Ovary (tissue), 9 donors: ENCODE measurements around the gene ARHGAP10. TPM values are rescaled to one million over a fixed set of nuclear protein-coding genes. Genes with fewer than 3 reads are reported as not detected.

ENCODE experiments used
- DNase-seq, 5 donors: peaks; one replicate each; pipeline ENCODE4 v3.0.0-alpha.2; 2019 to 2020
- H3K27ac ChIP-seq, 2 donors: fragments of 200-600 bp; one replicate each; pipeline versions ENCODE4 v1.5.1 to v1.8.0; 2019 to 2022
- H3K27me3 ChIP-seq: fragments of 200-600 bp; one replicate; pipeline ENCODE4 v1.8.0; 2022
- H3K36me3 ChIP-seq: fragments of 200-600 bp; sonication (generic); one replicate; pipeline ENCODE4 v1.5.1; 2019
- H3K4me1 ChIP-seq: one replicate; pipeline ENCODE4 v1.8.1; 2013; ENCODE audit warnings: mild to moderate bottlenecking, moderate library complexity; ENCODE audit not compliant: insufficient read depth
- H3K4me3 ChIP-seq: fragments of 200-600 bp; sonication (generic); one replicate; pipeline ENCODE4 v1.5.1; 2017
- H3K9me3 ChIP-seq, 2 donors: fragments of 200-600 bp in 1 of 2; sonication (generic) in 1 of 2; one replicate each; pipeline versions ENCODE4 v1.5.1 to v1.8.1; 2013 to 2019; ENCODE audit warnings: mild to moderate bottlenecking in 1 of 2, moderate library complexity in 1 of 2
- CTCF ChIP-seq, 3 donors: fragments of 450-650 bp in 2 of 3; fragments of 200-600 bp in 1 of 3; IDR thresholded peaks; one replicate each; pipeline versions ENCODE4 v1.5.1 to v1.8.0; 2016 to 2022; ENCODE audit warnings: antibody characterized with exemption in 3 of 3, mild to moderate bottlenecking in 1 of 3
- EP300 ChIP-seq: sonication (generic); formaldehyde crosslinking; IDR thresholded peaks from one replicate; pipeline ENCODE4 v1.6.1; 2017; ENCODE audit warnings: antibody characterized with exemption
- POLR2A ChIP-seq: fragments of 450-650 bp; IDR thresholded peaks from one replicate; pipeline ENCODE4 v1.6.1; 2017; ENCODE audit warnings: antibody characterized with exemption, mild to moderate bottlenecking, moderate library complexity
- WGBS, 3 donors: extraction: QIAGEN DNeasy Blood & Tissue Kit in 1 of 3; methylation state at CpG; one replicate each; pipeline versions ENCODE4 v1.1.5 to v1.1.7; 2013 to 2017; 5-methylcytosine and 5-hydroxymethylcytosine counted together
- intact Hi-C, 4 donors: fragments of 100-400 bp; cut with DNase I; formaldehyde crosslinking; loops; one replicate each; pipeline versions ENCODE4 v1.11.0 to v1.15.1; 2022 to 2023
- polyA plus RNA-seq, 2 donors: library from polyadenylated mRNA; stranded (reverse); fragments of 200-250 nt in 1 of 2; fragments of 350-450 nt in 1 of 2; fragmentation: Illumina TruSeq in 1 of 2; extraction: RNeasy Lipid Tissue Mini Kit (QIAGEN cat#74804) in 1 of 2; gene quantifications; one replicate each; pipeline ENCODE4 v1.2.3, GENCODE V29; 2013 to 2014
- total RNA-seq, 7 donors: library from RNA; depleted of rRNA in 2 of 7; stranded (reverse); fragments of >200 nt in 2 of 7; fragmentation: NEBNext Ultra II Directional in 3 of 7; extraction: Animal tissue kit (Norgen Biotek cat#: 25700) in 3 of 7; gene quantifications; one replicate each; pipeline versions ENCODE4 v1.1.0 to v1.2.4, GENCODE V29; 2016 to 2023
- donor health status: DM: no; HTN: no; CAD: no; lungs with moderate emphysema.
- donor health status: DM: no; HTN: no; CAD: no.
- donor health status: Bipolar disorder and iron deficiency.
- donor health status: DM: yes; HTN: yes; CAD: no.
- donor health status: DM: no; HTN: no; CAD: no.
- donor health status: DM: yes; HTN: yes; CAD: no.

ARHGAP10 gene
- total and polyA plus RNA-seq, 9 donors: 37.1 to 76.7 (median 63.8) TPM

GRCh38 chr4:148097801-148098200 lies 365.9 kb downstream of the ARHGAP10 start:
- H3K27ac ChIP-seq: no peak overlapping the region
- peaks cover 3% of the 10 kb centered on the region for H3K4me1 ChIP-seq
- no peaks in the 10 kb centered on the region for H3K9me3 ChIP-seq
- TF ChIP-seq POLR2A (no peak), EP300 (no peak), CTCF (IDR thresholded peaks at IDR 0.05) (no peak)
- DNase-seq: no peak
- no peak overlapping the region for H3K4me3 ChIP-seq
- no peaks in the 10 kb centered on the region for H3K36me3 ChIP-seq
- WGBS, 3 donors: 91 to 92% (median 92%) methylated on average over 5 of the region's 5 CpGs
- intact Hi-C loops: no loop called here
- no peaks in the 10 kb centered on the region for H3K27me3 ChIP-seq

GRCh38 chr4:148101235-148101634 lies 369.3 kb downstream of the ARHGAP10 start:
- Histone ChIP-seq H3K36me3 (no peaks in the 10 kb centered on the region), H3K4me1 (no peaks in the 10 kb centered on the region), H3K27ac (no peak overlapping the region), H3K4me3 (no peak overlapping the region), H3K27me3 (no peaks in the 10 kb centered on the region), H3K9me3 (no peaks in the 10 kb centered on the region)
- 87 to 97% (median 97%) methylated on average over 3 of the region's 3 CpGs for WGBS, 3 donors
- intact Hi-C loops: no loop called here
- TF ChIP-seq EP300 (no peak), CTCF (IDR thresholded peaks at IDR 0.05) (no peak), POLR2A (no peak)
- DNase-seq: no peak

- Histone ChIP-seq H3K4me1 (no peaks in the 10 kb centered on the region), H3K4me3 (no peak overlapping the region), H3K27ac (no peak overlapping the region), H3K9me3 (no peaks in the 10 kb centered on the region), H3K27me3 (no peaks in the 10 kb centered on the region), H3K36me3 (no peaks in the 10 kb centered on the region)
- intact Hi-C loops: no loop called here
- TF ChIP-seq EP300: no peak
- 63 to 77% (median 75%) methylated on average over 4 of the region's 4 CpGs for WGBS, 3 donors
- DNase-seq: no peak
These were observed 369.9 kb downstream of the ARHGAP10 start for GRCh38 chr4:148101790-148102189.

- H3K4me1 ChIP-seq: no peaks in the 10 kb centered on the region
- H3K9me3 ChIP-seq: no peaks in the 10 kb centered on the region
- H3K27ac ChIP-seq: no peak overlapping the region
- H3K4me3 ChIP-seq: no peak overlapping the region
- no peak for DNase-seq
- no peaks in the 10 kb centered on the region for H3K27me3 ChIP-seq
- 90 to 95% (median 93%) methylated on average over 7 of the region's 7 CpGs for WGBS, 3 donors
- intact Hi-C loops: no loop called here
- H3K36me3 ChIP-seq: no peaks in the 10 kb centered on the region
- TF ChIP-seq CTCF (IDR thresholded peaks at IDR 0.05): no peak
- no peak for TF ChIP-seq POLR2A
- no peak for TF ChIP-seq EP300
These were observed 371.9 kb downstream of the ARHGAP10 start for GRCh38 chr4:148103597-148104355.

GRCh38 chr4:148108766-148109165 lies 376.9 kb downstream of the ARHGAP10 start:
- TF ChIP-seq EP300 (no peak), CTCF (IDR thresholded peaks at IDR 0.05) (no peak), POLR2A (no peak)
- no peaks in the 10 kb centered on the region for H3K9me3 ChIP-seq
- H3K27ac ChIP-seq: no peak overlapping the region
- no peaks in the 10 kb centered on the region for H3K27me3 ChIP-seq
- H3K36me3 ChIP-seq: no peaks in the 10 kb centered on the region
- WGBS, 3 donors: 87 to 95% (median 90%) methylated on average over 7 of the region's 7 CpGs
- intact Hi-C loops: no loop called here
- DNase-seq: no peak
- H3K4me1 ChIP-seq: no peaks in the 10 kb centered on the region
- no peak overlapping the region for H3K4me3 ChIP-seq
